ENCODE results near the gene C18orf54. TPM values are rescaled to one million over a fixed set of nuclear protein-coding genes. Genes with fewer than 3 reads are reported as not detected.

The C18orf54 gene
- total and polyA plus RNA-seq, 2 donors (not counting 3 experiments of a cell fraction or from before 2014, with no cell fraction given): 4.2 to 21.4 TPM

- POLR2A ChIA-PET: no interaction called here
- Histone ChIP-seq H3K4me2 (ENCODE audit: insufficient read depth, low read length) (no peak overlapping the region), H3K4me1 (ENCODE audit: control insufficient read depth, extremely low read depth, insufficient read depth, low read length) (no peaks in the 10 kb centered on the region), H3K4me3 (replicated peaks in 1 of 3; ENCODE audit: insufficient read depth in 1 of 3, low read depth in 1 of 3, low read length in 3 of 3) (no peak overlapping the region), H4K20me1 (replicated peaks; ENCODE audit: control insufficient read depth, extremely low read depth, insufficient read depth, low read length) (no peaks in the 10 kb centered on the region), H3K9me3 (replicated peaks; ENCODE audit: control insufficient read depth, insufficient read depth, low read length) (no peaks in the 10 kb centered on the region), H3K9me1 (replicated peaks; ENCODE audit: control insufficient read depth, extremely low read depth, insufficient read depth, low read length) (no peaks in the 10 kb centered on the region), H3K36me3 (ENCODE audit: control insufficient read depth in 2 of 2, extremely low read depth in 1 of 2, insufficient read depth in 2 of 2, low read length in 2 of 2) (no peaks in the 10 kb centered on the region), H3K9ac (replicated peaks; ENCODE audit: extremely low read depth, insufficient read depth, low read length) (no peak overlapping the region), H3K27me3 (ENCODE audit: control insufficient read depth in 2 of 2, insufficient read depth in 2 of 2, low read length in 2 of 2) (peaks cover 0 to 2% of the 10 kb centered on the region in 2 experiments), H2AFZ (ENCODE audit: low read depth, low read length) (no peak overlapping the region), H3K79me2 (ENCODE audit: control insufficient read depth, insufficient read depth, low read length) (no peaks in the 10 kb centered on the region), H3K27ac (ENCODE audit: insufficient read depth, low read depth, low read length) (no peak overlapping the region)
- CTCF ChIA-PET: interaction anchor here (0.8 to 1.8 kb wide), 7 partner anchors 10 to 342 kb away, joined by 3 to 7 read pairs (median 3); no protein-coding TSS in a partner anchor
- TF ChIP-seq MYC (IDR thresholded peaks at IDR 0.05; ENCODE audit: low read depth, low read length) (no peak), GATA2 (IDR thresholded peaks at IDR 0.05; ENCODE audit: insufficient read depth, insufficient read length, low read depth, low read length) (no peak), POLR2A (IDR thresholded peaks at IDR 0.05; ENCODE audit: low read depth, low read length) (no peak), POLR2AphosphoS5 (IDR thresholded peaks at IDR 0.05; ENCODE audit: insufficient read depth, low read depth, low read length) (no peak), FOS (IDR thresholded peaks at IDR 0.05; ENCODE audit: borderline replicate concordance, insufficient read depth, low read length) (no peak), EZH2 (IDR thresholded peaks at IDR 0.05; ENCODE audit: borderline replicate concordance, low read depth, low read length, severe bottlenecking) (no peak), CTCF (IDR thresholded peaks at IDR 0.05; ENCODE audit: extremely low read depth in 1 of 2, insufficient read depth in 1 of 2, low read depth in 1 of 2, low read length in 2 of 2) (no peak), MAX (IDR thresholded peaks at IDR 0.05; ENCODE audit: insufficient read depth, insufficient read length) (no peak), JUN (IDR thresholded peaks at IDR 0.05; ENCODE audit: borderline replicate concordance, insufficient read depth, insufficient read length, low read depth) (no peak)
- dilution Hi-C loops (cut with MboI; ENCODE audit: extremely low pct_ligation_motif_present, low sequenced_read_pairs) (no loop called here), intact Hi-C loops (cut with micrococcal nuclease) (no loop called here)
- no TSS peak for BruUV-seq (replicated peaks)
- no peak for FAIRE-seq
- no peak for DNase-seq (ENCODE audit: low read depth, low spot score)
These were observed 27.9 kb upstream of the C18orf54 start for GRCh38 chr18:54329787-54330186.

Measured in endothelial cell of umbilical vein (primary cell).